ENCODE measurements around the gene OR4C6.

The OR4C6 gene

DNA sequence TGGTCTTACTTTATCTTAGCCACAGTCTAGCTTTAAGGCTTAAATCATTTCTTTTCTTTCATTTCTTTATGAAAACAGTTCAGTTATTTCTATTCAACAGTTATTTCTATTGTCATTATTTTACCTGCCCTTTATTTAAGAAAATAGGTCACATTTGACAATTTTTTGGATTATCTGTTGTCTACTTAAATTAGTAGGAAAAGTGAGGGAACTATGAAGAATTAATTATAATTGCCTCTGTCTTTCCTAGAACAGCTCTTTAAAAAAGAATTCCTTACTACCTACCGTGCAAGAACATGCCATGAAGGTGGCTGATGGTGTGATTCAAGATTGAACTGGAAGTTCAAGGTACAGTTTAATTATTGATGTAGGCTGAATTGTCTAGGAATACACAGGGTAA lies at the start of gene OR4C6:
TSS of gene OR4C6 (plus strand) at position 301 of the 400 bp plus-strand sequence. CDS start 2,966 bp downstream, outside the sequence.
- DNase-seq (ENCODE audit: low spot score): no peak

DNA sequence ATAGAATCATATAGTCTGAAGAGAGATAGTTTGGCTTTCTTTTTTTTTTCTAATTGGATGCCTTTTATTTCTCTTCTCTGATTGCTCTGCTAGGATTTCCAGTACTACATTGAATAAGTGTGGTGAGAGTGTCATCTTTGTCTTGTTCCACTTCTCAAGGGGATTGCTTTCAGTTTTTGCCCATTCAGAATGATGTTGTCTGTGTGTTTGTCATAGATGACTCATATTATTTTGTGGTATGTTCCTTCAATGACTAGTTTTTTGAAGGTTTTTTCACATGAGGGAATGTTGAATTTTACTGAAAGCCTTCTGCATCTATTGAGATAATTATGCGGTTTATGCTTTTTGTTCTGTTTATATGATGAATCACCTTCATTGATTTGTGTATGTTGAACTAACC lies 37.5 kb upstream of the OR4C6 start:
- no peak for DNase-seq (ENCODE audit: low spot score)

GRCh38 chr11:55634813-55635212 lies 27.2 kb upstream of the OR4C6 start, which contains the start of gene OR4P4:
OR4P4 (plus strand) TSS chr11:55635113.
- DNase-seq (ENCODE audit: low spot score): no peak

- no peak for DNase-seq (ENCODE audit: low spot score)
Measured at GRCh38 chr11:55648027-55648426, 14.0 kb upstream of the OR4C6 start, which contains the start of gene OR4S2. OR4S2 (plus strand) TSS chr11:55648327; CDS start chr11:55650904, 2,577 bp downstream.

DNA sequence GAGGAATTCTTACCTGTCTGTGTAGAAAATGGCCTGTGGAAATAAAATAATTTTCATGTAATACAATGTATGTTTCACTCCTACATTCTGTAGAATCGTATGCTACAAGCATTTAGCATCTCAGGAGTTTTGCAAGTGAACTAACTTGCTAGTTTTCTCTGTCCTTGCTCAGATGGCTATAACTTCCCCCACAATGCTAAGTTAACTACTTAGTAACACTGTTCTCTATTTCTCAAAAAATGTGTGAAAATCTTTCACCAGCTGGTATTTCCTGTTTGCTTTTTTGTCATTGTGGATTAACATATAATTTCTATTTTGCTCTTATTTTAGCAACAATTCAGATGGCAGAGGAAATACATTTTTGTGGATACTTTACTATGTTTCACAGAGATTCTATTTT lies 9.4 kb upstream of the OR4C6 start:
- no peak for DNase-seq (ENCODE audit: low spot score)

DNA sequence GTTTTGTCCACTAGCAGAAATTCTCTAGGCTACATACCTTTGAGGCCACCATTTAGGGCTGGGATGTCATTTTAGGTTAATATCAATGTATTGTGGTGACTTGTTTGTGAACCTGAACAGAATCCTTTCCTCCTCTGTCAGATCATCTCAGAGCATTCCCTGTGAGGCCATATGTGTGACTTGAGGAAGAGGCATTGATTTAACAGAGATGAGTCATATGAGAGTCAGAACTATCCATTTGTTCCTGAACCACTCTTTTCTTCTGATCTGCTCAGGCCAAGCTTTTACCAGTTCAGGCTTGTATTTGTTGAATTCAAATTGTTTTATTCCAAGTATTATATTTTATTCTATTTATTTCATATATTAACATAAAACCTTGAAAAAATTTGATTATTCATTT lies 6.9 kb upstream of the OR4C6 start:
- DNase-seq (ENCODE audit: low spot score): no peak

DNA sequence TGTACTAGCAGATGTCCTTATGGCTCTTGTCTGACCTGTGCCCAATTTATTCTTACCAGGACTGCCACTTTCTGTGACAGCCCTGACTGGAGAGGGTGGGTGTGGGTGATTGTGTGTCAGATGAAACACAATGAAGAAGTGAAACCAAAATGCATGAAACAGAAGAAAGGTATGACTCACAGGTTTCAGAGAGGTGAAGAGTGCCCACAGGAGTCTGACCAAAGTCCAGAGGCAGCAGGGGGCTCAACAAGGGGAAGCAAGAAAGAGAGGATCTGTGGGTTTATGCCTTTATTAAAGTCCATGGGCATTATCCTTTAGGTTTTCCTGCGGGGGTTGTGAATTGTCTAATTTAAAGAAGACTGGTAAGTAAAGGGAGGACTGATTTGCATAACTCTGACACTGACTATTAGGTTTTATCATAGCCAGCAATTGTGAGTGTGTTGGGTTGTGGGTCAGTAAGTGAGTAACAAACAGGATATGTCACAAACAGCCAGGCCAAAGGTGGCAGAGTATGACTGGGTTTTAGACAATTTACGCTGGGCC lies 3.9 kb upstream of the OR4C6 start:
- DNase-seq (ENCODE audit: low spot score): no peak

GRCh38 chr11:55658608-55659007 lies 3.4 kb upstream of the OR4C6 start:
- no peak for DNase-seq (ENCODE audit: low spot score)

DNA sequence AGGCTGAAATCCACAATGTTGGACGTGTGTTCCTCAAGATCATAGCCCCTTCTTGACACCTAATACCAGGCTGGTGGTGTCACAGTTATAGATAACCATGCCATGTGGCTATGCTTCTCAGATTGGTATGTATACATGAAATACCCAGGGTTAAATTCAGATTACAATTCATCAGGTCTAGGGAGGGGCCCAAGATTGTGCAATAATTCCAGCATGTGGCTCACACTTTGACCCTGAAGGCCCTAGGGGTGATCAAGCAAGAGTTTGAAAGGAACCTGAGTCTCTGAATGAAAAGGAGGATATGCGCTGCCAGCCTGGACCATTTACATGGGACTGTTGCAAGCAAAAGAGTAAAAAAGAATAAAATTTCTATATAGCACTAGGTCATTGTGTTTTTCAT lies 7.4 kb downstream of the OR4C6 start:
- DNase-seq (ENCODE audit: low spot score): no peak

GRCh38 chr11:55673860-55674259 lies 11.9 kb downstream of the OR4C6 start:
- no peak for DNase-seq (ENCODE audit: low spot score)

DNA sequence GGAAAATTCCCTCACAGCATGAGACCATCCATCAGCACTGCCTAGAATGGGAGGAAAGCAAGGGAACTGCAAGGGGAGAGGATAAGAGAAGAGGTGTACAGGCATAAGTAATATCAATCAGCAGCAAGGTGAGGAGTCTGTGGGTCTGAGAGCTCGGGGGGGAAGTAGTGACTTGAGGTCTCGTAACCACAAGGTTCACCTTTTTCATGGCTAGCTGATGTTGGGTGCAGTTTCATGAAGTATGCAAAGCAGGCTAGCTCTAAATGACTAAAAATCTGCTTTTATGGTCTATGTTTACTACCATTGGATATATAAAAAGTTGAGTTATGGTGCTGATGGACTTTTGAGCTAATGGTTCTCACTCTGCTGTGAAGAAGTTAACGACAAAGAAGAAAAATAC lies 35.8 kb downstream of the OR4C6 start:
- DNase-seq (ENCODE audit: low spot score): no peak

GRCh38 chr11:55701429-55701828 lies 39.4 kb downstream of the OR4C6 start:
- no peak for DNase-seq (ENCODE audit: low spot score)

GRCh38 chr11:55707029-55707428 lies 45.0 kb downstream of the OR4C6 start:
- peak; percentile 45 for DNase-seq (ENCODE audit: low spot score)

- no peak for DNase-seq (ENCODE audit: low spot score)
Measured at GRCh38 chr11:55714982-55715888, 53.2 kb downstream of the OR4C6 start.

All from kidney capillary endothelial cell (primary cell).